OCI-LY1 (cell line): ENCODE results near the gene ZIC4.

Experiments
- CTCF ChIP-seq: fragments of 200-600 bp; sonication (generic), shearing (Covaris generic); IDR thresholded peaks from 2 replicates; pipeline ENCODE4 v1.5.1; 2017; ENCODE audit warnings: mild to moderate bottlenecking, antibody characterized with exemption, low read length, moderate library complexity, mixed read lengths
- EZH2 ChIP-seq: fragments of 200-600 bp; sonication (generic), shearing (Covaris generic); IDR thresholded peaks from 2 replicates; pipeline ENCODE4 v1.8.0; 2017; ENCODE audit warnings: borderline replicate concordance, mixed run types, mild to moderate bottlenecking, antibody characterized with exemption, low read length, moderate library complexity, mixed read lengths

- TF ChIP-seq CTCF (no peak), EZH2 (no peak)
These were observed 57.4 kb downstream of the ZIC4 start for GRCh38 chr3:147348976-147349375.
